Activated CD8-positive, alpha-beta memory T cell treated with anti-CD3 and anti-CD28 coated beads, Interleukin-2, amount 50 U/mL, for 48 hours (primary cell): ENCODE data around the gene GPBAR1.
A peak's percentile ranks its signal among the peaks of the same experiment; 100 is the strongest.

Source experiments
- DNase-seq: peaks from one replicate; pipeline ENCODE4 v3.0.0-alpha.2; 2020

The GPBAR1 gene, protein sequence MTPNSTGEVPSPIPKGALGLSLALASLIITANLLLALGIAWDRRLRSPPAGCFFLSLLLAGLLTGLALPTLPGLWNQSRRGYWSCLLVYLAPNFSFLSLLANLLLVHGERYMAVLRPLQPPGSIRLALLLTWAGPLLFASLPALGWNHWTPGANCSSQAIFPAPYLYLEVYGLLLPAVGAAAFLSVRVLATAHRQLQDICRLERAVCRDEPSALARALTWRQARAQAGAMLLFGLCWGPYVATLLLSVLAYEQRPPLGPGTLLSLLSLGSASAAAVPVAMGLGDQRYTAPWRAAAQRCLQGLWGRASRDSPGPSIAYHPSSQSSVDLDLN

DNA sequence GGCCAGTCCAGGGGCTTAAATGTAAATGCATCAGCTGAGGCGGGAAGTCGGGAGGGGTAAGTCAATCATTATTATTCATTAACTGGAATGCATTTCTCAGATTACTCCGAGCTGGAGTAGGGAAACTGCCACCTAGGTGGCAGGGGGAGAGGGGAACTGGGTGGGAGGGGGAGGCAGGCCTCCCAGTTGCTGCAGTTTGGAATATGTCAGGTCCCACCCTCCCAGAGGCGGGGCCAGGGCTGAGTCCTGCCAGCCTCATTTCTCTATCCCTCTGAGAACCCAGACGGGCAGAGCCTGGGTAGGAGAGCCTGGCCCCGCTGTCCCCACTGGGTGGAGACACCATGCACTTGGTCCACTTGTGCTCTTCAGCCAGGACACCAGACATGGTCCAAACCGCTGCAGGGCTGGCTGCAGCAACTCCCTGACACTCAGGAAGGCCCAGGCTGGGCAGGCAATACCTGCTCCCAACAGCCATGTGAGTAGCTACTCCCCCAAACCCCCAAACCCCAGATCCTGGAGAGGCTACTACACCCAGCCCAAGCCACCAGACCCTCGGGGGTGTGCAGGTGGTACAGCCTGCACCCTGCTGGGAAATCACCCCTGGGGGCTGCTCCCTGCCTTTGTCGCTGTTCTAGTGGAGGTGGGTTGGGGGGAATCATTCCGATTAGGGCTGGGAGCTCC lies at the start of gene GPBAR1:
Gene GPBAR1, plus strand, starts transcription at position 274 of the 681 bp plus-strand sequence. CDS start 1,710 bp downstream, outside the sequence.
- DNase-seq: no peak

DNA sequence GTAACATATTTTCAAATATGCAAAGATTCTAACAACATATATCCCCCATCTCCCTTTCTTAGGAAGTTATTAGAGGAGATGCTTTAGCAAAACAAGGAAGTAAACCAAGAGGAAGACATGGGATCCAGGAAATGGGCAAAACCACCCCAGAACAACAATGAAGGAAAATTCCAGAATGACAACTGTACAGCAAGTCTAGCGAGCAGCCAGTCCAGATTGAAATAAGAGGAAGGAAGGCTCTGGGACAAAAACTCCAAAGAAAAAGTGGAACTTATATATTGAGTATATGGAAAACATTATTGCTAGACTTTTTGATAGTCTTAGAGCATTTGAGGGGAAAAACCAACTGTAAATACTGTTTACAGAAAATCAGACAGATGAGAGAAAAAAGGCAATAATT lies 46.7 kb upstream of the GPBAR1 start:
- DNase-seq: no peak

DNA sequence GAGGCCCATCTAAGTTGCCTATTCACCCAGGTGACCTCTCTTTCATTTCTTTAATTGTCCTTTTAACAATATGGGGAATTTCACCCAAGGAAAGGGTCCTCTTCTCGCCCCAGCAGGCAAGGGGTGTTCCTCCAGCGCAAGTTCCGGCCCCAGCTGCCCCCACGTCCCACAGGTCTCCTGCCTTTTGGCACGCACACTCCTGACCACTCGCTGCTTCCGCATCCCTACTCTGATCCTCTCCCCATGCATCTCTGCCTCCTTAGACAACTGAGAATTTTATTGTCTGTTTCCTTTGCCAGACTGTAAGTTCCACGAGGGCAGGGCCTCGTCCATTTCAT lies 44.5 kb upstream of the GPBAR1 start:
- no peak for DNase-seq

- DNase-seq: peak; percentile 98
These were observed 44.0 kb upstream of the GPBAR1 start, which contains the start of gene ARPC2 for GRCh38 chr2:218216674-218217359. Gene ARPC2 (plus strand): TSS chr2:218217189. CDS start chr2:218217471, 282 bp downstream.

DNA sequence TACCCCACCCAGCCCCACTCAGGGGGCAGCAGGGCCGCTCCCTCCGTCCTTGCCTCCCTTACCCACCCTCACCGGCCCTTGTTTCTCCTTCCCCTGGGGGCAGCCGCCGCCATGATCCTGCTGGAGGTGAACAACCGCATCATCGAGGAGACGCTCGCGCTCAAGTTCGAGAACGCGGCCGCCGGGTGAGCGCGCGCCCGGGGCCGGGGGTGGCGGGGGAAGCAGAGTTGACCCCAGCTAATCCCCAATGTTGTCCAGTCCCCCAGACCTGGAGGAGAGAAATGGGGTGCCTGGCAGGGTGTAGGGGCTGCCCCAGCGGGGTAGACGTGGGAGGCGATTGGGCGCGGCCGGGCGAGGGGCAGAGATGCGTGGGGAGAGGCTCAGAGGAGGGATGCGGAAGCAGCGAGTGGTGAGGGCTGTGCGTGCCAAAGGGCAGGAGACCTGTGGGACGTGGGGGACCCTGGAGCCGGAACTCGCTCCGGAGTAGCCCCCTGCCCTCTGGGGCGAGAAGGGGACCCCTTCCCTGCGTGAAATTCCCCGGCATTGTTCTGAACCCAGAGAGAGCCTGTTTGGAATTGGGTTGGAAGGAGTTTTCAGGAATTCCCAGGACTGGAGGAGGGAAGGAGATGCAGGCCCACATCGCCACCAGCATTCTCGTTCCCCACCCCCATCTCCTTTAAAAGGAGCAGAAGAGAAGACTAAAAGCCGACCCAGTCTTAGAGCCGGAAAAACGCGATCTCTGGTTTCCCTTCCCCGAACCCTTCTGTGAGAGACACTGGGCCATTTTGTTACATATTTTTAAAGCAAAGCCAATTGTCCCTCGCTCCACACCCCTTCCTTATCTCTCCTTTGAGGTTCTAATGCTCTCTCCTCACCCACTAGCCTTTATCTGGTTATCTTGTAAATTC lies 43.2 kb upstream of the GPBAR1 start:
- peak; percentile 86 for DNase-seq

DNA sequence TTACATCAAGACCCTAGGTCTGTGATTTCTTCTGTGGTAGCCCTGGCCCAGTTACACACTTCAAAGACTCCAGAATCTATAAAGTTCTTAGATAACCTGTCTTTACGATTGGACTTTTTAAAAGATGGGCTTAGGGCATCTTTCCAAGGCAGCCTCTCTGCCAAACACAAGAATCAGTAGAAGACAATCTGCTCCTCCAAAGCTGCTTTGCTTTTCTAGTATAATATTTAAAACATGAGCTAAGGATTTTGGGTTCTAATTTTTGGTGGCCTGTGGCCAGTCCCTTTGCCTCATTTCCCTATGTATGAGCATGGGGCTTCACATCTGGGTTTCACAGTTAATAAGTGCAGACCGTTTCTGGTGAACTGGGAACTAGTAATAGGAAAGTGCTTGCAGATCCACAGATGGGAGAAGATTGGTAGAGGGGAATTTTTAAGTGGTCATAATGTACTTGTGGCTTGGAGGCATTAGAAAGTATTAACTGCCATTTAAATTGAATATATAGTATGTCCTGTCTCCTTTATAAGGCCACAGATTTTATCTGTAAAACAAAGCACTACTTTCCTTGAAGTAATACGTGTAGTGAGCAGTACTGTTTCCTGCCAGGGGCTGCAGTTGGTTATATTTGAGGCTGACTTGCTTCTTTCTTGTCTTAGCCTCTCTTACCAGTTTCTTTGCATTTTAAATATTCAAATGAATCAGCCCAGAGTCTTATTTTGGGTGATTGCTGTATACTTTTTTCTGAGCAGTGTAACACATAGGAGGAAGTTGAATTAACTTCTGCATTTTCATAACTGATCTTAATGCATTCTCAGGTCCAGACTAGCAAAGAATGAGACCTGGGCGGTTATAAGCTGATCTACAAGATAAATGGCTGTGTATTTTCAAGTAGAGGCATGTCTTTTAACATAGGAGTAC lies 42.3 kb upstream of the GPBAR1 start:
- no peak for DNase-seq

GRCh38 chr2:218219934-218220333 lies 40.9 kb upstream of the GPBAR1 start:
- DNase-seq: no peak

DNA sequence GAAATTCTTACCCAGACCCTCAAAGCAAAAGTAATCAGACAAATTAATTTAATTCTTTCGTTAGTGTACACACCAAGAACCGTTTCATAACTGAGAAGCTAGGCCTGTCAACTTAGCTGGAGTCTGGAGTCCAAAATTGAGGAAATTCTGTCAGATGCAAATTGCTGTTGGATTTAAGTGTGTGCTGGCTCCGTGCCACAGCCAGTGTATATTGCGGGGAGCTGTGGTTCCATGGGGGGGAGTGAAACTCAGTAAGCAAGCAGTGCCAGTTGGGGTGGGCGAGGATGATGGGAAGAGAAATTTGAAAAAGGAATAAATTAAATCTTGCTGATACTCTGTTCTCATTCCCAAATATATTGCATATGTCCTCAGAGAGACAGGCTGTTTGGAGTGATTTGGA lies 39.8 kb upstream of the GPBAR1 start:
- DNase-seq: no peak

DNA sequence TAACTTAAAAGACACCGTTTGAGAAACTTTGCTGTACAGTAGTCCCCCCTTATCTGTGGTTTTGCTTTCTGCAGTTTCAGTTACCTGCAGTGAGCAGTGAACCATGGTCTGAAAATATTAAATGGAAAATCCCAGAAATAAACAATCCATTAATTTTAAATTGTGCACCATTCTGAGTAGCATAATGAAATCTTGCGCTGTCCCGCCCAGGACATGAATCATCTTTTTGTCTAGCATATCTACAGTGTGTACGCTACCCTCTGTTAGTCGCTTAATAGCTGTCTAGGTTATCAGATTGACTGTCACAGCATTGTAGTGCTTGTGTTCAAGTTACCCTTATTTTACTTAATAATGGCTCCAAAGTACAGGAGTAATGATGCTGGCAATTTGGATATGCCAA lies 37.8 kb upstream of the GPBAR1 start:
- DNase-seq: no peak

DNA sequence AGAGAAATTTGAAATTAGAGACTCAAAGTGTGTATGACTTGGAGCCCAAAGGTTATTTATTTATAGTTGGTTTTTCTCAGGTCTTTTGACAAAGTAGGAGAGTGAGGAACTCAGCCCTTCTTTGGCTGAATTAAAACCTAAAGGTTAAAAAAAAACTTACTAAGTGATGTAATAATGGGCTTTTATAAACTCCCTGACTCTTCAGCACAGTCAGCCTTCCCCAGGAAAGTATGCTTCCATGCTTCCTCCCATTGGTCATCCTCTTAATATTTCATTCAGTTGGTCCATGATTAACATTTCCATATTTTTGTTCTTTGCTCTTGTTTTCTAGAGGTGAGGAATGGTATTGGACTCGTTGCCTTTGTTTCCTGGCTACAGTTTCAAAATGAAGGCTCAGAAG lies 36.6 kb upstream of the GPBAR1 start:
- no peak for DNase-seq

DNA sequence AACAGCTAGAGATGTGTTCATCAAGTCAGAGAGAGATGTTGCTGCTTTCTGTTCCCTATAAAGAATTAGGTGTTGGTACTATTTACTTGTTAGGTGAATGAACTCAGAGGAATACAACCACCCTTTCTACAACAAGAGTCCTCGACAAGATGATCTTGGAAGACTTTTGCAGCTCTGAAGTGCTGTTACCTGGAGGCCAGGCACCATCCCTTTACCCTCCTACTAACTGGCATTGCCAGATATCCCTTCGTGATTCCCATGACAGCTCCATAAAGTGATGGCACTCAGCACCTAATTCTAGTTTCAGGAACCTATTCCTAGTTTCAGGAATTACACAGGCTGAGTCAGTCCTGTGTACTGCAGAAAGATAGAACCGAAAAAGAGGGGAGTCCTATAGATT lies 33.9 kb upstream of the GPBAR1 start:
- DNase-seq: no peak

- DNase-seq: no peak
These were observed 32.3 kb upstream of the GPBAR1 start for GRCh38 chr2:218228366-218229090.

DNA sequence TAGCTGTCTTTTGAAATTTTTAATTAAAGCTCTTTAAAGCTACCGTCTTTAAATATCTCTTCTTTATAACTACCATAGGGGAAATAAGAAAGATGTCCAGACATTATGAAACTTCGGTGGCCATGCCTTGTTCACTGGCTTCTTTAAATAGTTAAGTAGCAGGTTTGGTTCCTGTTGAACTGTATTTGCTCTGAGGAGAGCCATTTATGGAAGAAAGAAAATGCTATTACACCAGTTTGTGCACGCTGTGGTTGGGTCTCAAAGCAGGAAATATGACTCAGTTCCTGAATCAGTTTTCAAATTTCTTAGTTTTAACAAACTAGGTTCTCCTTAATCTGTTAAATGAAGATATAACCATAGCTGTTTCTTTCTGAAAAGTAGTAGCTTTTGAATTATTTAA lies 31.6 kb upstream of the GPBAR1 start:
- DNase-seq: no peak

GRCh38 chr2:218229851-218230250 lies 31.0 kb upstream of the GPBAR1 start:
- DNase-seq: no peak

- no peak for DNase-seq
These were observed 29.9 kb upstream of the GPBAR1 start for GRCh38 chr2:218230882-218231281.

DNA sequence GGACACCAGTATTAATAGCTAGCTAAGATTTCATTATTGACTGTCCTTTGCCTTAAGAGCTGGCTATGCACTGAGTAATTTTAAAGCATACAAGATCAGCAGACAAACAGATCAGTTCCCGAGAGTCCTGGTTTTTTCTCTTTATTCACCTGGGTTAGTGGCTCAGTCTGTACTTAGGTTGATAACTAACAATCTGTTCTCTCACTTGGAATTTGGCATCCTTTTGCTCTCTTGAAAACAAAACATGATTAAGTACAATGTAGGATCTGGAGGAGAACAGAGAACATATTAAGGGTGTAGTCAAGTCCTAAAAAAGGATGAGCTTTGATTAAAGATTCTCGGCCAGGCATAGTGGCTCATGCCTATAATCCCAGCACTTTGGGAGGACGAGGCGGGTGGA lies 27.3 kb upstream of the GPBAR1 start:
- DNase-seq: no peak

DNA sequence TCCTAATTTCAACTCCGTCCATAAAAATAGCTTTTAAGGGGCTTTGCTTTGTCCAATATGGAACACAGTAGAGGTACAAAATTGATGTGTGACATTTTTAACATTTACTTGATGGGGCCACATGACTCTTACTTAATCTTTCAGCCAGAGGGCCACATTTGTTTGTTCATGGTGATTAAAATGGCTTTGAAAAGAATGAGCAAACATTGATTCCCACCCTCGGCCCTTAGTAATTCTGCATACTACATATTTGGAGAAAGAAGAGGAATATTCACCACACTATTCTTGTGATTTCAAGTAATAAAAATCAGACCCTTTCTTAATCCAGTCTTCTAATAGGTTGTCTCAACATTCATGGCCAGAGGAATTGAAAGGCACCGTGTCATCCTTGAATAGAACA lies 26.3 kb upstream of the GPBAR1 start:
- no peak for DNase-seq

GRCh38 chr2:218235017-218235416 lies 25.8 kb upstream of the GPBAR1 start:
- no peak for DNase-seq

GRCh38 chr2:218236829-218237228 lies 24.0 kb upstream of the GPBAR1 start:
- no peak for DNase-seq

GRCh38 chr2:218238887-218239286 lies 21.9 kb upstream of the GPBAR1 start:
- DNase-seq: no peak

GRCh38 chr2:218244204-218244603 lies 16.6 kb upstream of the GPBAR1 start:
- DNase-seq: no peak
